HG03457 (cell line): ENCODE measurements around the gene CNGA4.
"Not testable (repeated sequence)": the region's sequence is repeated elsewhere in the genome, so short reads cannot be mapped to it uniquely, and the experiment has no call there.

Source experiments
- ATAC-seq: cut with Tn5 transposase; IDR thresholded peaks from one replicate; pipeline ENCODE4 v1.9.1; 2021; ENCODE audit warnings: moderate number of reproducible peaks; ENCODE audit not compliant: unreplicated experiment

Gene CNGA4

DNA sequence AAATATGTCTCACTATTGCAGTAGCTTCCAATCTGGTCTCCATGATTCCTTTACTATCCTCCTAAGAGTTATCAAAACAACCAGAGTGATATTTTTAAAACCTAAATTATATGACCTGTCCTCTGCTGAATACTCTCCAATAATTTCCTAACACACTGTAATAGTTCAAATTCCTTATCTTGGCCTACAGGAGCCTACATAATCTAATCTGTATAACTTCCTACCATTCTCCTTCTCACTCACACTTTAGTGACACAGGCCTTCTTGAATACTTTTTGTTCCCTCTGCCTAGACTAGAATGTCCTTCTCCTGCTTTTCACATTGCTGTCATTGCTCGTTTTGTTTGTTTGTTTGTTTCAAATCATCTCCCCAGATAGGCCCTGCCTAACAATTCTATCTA lies 13.9 kb upstream of the CNGA4 start:
- no peak for ATAC-seq

DNA sequence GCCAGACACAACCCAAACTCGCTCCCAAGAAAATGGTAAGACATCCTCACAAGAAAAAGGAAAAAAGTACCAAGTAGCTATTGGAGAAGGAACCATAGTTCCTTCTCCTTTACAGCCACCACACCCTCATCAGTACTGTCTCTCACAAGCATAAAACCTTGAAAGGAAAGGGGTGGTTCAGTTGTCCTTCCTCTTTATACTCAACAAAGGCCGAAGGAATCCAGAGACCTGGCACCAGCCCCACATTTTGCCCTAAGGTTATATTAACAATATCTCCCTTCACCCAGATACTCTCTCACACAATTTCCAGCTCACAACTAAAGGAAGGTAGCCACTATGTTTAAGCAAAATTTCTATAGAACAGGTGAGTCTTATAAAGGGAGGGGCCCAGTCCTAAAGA lies 13.0 kb upstream of the CNGA4 start:
- no peak for ATAC-seq

DNA sequence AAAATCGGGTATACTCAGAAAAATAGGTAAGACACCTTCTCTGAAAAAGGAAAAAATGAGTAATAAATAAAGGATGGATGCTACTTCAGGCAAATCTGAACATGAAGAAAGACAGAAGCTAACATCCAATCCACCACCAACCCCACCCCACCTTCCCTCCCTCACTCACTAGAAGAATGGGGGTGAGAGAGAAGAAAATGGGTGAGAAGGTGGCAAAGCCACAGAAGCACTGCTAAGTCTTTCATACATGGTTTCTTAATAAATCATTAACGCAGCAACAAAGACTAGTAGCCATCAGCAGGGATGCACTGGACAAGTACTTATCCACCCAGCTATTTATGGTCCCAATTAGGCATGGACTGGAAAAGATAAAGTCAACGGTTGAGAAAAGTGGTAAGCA lies 10.4 kb upstream of the CNGA4 start:
- no peak for ATAC-seq

DNA sequence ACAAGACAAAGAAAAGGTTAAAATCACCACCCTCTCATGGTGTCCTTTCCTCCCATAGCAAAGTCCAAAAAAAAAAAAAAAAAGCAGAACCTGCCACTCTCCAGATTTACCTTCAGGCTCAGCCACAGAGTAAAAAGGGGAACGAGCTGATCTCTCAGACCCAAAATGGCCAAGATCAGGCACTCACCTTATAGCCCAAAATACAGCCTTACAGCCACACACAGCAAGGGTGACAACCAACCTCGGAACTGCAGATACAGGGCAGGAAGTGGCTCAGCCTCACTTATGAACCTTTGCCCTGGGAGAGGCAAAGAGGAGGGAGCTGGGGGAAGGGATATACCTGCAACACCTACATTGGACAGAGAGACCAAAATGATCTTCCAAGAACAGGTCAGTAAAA lies 9.0 kb upstream of the CNGA4 start:
- ATAC-seq: no peak

DNA sequence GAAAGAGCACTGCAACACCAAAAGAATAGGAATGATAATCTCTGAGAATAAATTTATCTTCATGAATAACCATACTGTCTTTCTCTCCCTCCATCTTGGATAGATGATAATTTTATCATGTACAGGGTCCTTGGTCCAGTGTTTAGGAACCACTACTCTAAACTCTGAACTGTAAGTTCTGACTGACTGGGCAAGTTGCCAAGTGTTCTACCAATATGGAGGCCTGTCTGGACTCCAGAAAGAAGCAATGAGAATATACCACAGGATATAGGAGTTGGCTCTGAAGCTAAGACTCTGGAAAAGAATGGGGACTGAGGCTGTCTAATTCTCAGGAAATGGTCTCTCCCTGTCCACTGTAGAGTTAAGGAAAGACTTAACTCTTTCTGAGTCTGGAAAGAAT lies 6.0 kb upstream of the CNGA4 start:
- ATAC-seq: no peak

DNA sequence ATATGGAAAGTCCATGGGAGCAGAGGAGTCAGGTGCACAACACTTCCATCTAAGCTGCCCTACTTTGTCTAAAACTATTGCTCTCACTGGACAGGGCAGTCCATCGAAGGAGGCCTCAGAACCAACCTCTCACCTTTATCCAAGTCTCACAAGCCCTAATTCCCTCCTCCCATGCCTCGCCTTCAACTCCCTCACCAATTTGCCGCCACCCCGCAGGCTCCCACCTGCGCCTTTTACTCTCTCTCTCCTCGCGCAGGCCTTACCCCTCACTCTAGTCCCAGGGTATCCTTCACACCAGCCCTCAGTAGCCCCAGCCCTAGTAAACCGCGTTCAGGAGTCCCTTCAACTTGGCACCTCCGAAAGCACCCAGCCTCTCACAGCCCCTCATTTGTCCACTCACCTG lies 4.9 kb upstream of the CNGA4 start:
- no peak for ATAC-seq

DNA sequence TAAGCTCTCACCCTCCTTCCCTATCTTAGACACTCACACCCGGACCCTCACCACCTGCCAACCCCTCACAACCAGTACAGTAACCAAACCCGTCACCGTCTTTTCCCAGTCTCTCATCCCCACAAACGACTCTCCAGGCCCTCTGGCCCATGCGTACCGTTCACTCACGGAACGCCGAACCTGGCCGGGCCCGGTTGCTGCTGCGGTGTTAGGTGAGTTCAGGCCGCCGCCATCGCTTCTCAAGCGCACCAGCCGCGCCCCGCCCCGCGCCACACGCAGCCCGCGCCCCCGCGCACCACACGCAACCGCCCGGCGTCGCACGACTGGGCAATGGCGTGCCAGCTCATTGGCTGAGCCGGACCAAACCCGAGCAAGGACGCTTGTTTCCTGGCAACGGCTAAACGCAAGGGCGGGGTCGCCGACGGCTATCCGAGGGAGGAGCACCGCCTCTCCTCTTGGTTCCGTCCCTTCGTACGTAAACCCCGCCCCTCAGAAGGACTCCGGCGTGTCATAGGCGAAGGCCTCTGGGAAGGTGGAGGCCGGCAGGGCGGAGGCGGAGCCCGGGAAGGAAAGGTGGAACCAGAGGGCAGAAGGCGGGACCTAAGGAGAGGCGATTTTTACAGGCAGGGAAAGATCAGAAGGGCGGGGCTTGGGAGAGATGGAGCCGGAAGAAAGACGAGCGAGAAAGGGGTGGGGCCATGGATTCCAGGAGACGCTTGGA lies 4.3 kb upstream of the CNGA4 start, which contains the start of gene FHIP1B:
FHIP1B (minus strand) TSS at position 250 of the 721 bp plus-strand sequence. CDS start 10,120 bp downstream, outside the sequence.
- ATAC-seq: peak; percentile 94

DNA sequence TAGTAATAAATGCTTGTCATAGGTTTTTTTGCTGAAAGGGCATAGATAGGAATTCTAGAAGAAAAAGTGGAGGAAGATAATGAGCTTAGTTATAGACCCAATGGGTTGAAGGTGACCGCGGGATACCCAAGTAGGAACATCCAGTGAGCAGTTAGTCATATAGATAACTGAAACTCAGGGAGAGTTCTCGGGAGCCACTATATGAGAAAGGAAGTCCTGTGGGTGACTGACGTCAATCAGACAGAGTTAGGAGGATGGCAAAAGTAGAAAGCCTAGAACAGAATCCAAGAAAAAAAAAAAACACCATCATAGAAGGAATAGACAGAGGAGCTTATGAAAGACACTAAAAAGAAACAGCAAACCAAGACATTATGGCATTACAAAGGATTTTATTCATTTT lies 1.6 kb upstream of the CNGA4 start:
- no peak for ATAC-seq

DNA sequence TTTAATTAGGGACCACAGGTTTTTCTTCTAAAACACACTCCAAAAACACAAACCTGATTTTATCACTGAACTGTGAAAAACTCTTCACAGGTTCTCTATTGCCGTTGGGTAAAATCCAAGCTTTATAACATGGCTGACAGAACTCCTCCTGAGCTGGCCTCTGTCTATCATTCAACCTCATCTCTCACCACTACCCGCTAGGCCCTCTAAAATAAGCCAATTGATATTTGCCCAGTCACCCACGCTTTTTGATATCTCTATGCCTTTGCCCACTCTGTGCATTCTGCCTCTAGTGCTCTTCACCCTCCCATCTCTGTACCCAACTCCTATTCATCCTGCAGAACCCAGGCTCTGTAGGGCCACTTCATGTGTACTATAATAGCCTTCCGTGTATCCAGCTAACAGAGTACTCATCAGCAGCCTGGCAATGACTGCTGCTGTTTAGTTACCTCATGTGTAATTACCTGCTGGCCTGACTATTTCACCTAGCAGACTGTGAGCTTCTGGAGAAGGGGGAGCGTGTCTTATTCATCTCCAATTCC lies 1.1 kb upstream of the CNGA4 start:
- ATAC-seq: no peak

DNA sequence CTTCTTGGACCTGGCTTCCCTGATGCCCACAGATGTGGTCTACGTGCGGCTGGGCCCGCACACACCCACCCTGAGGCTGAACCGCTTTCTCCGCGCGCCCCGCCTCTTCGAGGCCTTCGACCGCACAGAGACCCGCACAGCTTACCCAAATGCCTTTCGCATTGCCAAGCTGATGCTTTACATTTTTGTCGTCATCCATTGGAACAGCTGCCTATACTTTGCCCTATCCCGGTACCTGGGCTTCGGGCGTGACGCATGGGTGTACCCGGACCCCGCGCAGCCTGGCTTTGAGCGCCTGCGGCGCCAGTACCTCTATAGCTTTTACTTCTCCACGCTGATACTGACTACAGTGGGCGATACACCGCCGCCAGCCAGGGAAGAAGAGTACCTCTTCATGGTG lies 1.2 kb downstream of the CNGA4 start:
- no peak for ATAC-seq

DNA sequence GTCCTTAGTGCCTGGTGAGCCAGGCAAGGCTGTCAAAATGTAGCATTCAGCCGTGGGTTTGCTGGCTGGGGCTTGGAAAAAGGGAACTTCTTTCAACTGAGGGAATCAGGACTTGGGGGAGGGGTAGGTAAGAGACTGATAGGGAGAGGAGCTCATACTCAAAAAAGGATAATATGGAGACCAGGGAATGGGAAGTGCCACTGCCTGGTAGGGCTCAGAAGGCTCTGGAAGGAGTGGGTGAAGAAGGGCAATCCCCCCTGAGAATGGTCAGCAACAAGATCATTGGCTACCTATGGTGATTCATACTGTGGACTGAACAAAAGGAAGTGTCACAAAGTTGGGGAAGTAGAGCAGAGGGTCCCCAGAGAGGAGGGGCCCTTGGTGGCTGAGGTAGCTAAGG lies 1.9 kb downstream of the CNGA4 start:
- no peak for ATAC-seq

DNA sequence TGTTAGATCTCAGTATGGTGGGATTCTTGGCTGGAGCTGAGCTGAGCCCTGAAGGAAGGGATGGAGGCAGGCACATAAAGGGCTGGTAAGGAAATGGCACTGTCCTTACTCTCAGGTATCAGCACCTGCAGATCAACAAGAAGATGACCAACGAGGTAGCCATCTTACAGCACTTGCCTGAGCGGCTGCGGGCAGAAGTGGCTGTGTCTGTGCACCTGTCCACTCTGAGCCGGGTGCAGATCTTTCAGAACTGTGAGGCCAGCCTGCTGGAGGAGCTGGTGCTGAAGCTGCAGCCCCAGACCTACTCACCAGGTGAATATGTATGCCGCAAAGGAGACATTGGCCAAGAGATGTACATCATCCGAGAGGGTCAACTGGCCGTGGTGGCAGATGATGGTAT lies 2.4 kb downstream of the CNGA4 start:
- ATAC-seq: no peak

DNA sequence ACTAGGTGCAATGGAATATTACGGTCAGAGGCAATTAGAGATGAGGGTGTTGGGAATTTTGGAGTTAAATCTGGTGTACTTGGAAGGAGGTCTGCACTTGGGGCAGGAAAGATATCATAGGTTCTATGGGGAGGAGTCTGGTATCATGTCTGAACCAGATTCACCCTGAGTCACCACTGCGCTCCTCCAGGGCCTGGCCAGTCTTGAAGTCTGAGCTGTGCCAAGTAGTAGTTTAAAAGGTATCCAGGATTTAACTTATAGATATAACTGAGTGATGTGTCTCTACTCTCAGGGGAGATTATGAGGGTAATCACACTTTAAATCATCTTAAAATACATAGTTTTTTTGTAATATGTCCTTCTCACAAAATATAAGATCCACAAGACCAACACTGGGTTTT lies 6.6 kb downstream of the CNGA4 start:
- no peak for ATAC-seq

DNA sequence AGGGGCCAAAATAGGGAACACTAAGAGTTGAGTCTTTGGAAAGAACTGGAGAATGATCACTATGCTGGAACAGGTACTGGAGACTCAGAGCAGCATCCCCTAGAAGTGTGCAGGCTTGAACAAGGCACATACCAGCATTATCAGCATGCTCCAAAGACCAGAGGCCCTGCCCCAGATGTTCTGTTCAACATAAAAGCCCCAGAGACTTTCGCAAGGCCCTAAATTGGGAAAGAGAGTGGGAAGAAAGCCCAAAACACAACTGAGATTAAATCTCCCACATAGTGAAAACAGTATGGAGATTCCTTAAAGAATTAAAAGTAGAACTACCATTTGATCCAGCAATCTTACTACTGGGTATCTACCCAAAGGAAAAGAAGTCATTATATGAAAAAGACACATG lies 9.4 kb downstream of the CNGA4 start:
- no peak for ATAC-seq

DNA sequence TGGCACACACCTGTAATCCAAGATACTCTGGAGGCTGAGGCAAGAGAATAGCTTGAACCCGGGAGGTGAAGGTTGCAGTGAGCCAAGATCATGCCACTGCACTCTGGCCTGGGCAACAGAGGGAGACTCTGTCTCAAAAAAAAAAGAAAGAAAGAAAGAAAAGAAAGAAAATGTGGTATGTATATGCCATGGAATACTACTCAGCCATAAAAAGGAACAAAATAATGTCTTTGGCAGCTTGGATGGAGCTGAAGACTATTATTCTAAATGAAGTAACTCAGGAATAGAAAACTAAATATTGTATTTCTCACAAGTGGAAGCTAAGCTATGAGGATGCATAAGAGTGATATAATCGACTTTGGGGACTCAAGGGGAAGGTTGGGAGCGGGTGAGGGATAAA lies 10.0 kb downstream of the CNGA4 start:
- ATAC-seq: not testable (repeated sequence)

DNA sequence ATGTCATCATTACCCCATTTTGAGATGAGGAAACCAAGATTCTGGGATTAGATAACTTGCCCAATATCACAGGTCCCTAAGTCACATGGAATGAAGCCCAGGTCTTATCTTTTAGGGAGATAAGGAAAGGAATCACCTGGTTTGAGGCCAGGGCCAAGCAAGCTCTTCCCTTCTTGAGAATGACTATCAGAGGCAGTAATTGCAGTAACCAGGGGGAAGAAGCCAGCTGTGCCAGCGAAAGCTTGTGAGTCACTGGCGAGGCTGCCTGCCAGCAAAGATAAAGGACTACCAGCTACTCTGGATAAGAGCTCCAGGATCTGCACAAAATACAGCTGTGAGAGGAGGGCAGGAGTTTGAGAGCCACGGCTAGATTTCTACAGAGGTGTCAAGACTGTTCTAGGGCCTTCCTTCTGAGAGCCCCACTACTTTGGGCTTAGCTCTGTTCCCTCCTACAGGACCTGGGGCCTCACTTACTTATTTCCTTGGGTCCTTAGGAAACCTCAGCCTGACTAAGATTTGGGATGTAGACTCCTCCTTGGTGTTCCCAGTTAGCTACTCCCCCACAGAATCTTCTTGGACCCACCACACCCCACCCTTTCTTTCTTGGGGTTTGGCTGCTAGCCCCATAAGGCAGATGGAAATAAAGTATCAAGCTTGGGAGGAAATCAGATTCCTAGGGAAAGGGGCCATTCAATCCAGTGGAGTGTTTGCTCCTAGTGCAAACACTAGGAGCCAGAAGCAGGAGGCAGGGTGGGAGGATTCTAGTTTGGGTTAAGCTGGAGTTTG lies 11.1 kb downstream of the CNGA4 start:
- no peak for ATAC-seq

DNA sequence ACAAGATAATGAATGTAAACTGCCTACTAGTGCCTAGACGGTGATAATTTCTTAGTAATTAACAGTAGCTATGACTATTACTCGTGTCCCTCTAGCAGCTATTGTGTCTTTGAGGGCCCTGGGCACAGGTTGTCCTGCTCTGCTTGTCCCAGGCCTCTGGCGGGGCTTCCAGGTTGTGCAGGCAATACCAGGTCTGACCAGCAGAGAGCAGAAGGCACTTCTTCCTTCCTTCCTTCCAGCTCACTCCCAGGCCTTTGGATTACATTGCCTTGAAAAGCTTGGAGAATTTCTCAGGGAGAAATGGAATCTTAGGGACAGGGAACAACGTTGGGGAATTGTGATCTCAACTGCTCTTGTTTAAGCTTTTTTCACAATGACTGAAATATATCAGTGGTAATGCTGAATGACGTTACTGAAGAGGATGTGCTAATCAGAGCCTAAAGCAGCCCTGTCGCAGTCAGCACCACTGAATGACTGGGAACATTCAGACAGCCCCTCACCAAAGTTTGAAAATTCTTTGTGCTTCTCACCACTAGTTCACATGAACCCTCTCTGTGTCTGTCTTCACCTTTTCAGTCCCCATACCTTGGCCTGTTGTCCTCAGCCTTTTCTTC lies 12.3 kb downstream of the CNGA4 start:
- no peak for ATAC-seq

DNA sequence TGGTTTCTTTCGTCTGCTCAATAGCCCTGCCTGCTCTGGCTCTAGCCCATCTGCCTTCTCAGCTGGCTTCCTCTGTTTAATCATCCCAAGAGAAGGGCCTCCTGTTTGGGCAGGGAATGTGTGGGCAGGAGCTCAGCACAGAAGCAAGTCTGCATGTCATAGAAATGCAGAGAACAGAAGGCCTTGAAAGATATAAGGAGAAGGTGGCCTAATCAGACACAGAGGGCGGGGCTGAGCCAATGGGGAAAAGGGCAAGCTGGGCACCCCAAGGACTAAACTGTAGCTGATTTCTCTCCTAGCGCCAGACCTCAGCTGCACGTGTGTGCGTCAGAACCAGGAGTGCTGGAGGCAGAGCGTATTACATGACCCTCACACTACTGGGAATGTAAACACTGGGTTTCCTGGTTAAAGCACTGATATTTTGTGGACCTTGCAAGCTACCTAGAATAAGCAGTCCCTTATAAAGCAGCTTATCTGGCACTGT lies 13.1 kb downstream of the CNGA4 start:
- ATAC-seq: no peak

DNA sequence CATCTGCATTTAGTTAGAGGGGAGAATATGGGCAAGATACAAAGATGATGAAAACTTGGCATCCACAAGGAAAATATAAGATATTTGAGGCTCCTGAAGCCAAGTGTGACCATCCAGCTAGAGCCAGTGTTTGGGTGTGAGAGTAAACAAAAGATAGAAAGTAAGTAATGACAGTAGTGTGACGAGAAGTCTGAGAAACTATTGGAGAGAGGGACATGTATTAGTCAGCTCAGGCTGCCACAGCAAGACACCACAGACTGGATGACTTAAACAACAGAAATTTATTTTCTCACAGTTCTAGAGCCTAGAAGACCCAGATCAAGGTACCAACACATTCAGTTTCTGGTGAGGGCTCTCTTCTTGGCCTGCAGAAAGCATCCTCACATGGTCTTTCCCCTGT lies 14.3 kb downstream of the CNGA4 start:
- ATAC-seq: no peak

DNA sequence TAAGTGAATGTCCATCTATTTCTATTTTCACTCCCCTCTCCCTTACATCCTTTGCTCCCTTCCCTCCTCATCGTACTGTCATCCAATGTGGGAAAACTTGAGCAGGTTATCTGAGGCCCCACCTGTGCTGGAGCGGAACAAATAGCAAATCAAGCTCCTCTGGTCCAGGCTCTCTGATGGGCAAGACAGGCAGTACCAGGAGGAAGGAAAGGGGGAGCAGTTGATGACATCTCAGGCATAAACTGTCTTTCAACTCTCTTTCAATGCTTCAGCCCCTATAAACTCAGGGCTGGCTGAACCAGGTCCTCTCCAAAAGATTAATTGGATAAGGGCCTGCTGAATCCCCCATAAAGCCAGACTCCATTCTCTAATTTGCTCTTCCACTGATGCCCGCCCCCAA lies 19.3 kb downstream of the CNGA4 start:
- no peak for ATAC-seq

DNA sequence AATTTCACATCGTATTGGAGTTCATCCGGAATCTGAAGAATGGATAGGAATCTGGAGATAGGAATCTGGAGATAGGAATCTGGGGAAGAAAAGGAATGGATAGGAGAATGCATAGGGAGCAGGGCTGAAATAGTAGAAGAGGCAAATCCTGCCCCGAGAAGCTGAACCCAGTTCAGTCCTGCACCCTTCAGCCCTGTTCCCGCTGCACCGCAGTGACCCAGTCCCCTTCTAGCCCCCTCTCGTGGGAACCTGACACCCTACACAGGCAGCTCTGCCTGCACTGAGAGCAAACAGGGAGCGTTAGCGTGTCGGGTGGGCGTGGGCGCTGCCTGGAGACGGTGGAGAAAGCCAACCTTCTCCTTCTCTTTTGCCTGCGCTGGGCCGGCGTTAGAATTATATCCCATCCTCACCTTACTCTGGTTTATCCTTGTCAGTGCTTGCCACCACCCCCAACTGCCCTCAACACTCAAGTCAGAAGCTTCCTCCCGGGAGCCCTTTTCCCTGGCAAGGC lies 19.7 kb downstream of the CNGA4 start:
- no peak for ATAC-seq
